Left ventricle myocardium superior (tissue), 1 donor: ENCODE measurements around the gene STK24. TPM values are rescaled to one million over a fixed set of nuclear protein-coding genes. Genes with fewer than 3 reads are reported as not detected.
A peak's percentile ranks its signal among the peaks of the same experiment; 100 is the strongest.
"Not testable (repeated sequence)": the region's sequence is repeated elsewhere in the genome, so short reads cannot be mapped to it uniquely, and the experiment has no call there.

Source experiments
- ATAC-seq: fragments of 200-7000 bp; cut with Tn5 transposase; one replicate; pipeline ENCODE4 v1.9.1; 2020; ENCODE audit warnings: mild to moderate bottlenecking, moderate library complexity
- DNase-seq: peaks from one replicate; pipeline ENCODE4 v3.0.0-alpha.2; 2020
- intact Hi-C: fragments of 100-400 bp; cut with micrococcal nuclease; formaldehyde crosslinking; loops from one replicate; pipeline ENCODE4 v1.11.0; 2022
- total RNA-seq: library from RNA; stranded (reverse); fragmentation: NEBNext Ultra II Directional; extraction: Animal tissue kit (Norgen Biotek cat#: 25700); gene quantifications from one replicate; pipeline ENCODE4 v1.2.1, GENCODE V29; 2021
- donor health status: DM: no; HTN: yes; CAD: no; lungs with severe emphysema.

The STK24 gene
- total RNA-seq, 1 donor from 2014 or later = 71.7 TPM

DNA sequence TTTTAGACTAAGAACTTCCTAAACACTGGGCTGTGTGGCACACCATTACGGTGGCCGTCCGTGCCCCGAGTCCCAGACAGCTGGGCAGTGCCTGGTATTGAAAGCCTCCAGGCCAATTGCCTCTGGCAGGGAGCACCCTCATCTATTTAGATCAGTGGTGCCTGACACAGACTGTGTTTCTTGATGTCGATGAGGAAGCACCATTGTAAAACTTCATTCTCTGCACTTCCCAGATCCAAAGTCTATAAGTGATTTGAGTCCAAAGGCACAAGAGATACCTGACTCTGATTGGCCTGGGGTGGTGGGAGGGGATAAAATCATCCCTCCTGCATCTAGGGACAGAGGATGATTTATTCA, 8.5 kb upstream of the STK24 start:
- ATAC-seq (peak; percentile 29), DNase-seq (no peak)
- intact Hi-C loops = no loop called here

DNA sequence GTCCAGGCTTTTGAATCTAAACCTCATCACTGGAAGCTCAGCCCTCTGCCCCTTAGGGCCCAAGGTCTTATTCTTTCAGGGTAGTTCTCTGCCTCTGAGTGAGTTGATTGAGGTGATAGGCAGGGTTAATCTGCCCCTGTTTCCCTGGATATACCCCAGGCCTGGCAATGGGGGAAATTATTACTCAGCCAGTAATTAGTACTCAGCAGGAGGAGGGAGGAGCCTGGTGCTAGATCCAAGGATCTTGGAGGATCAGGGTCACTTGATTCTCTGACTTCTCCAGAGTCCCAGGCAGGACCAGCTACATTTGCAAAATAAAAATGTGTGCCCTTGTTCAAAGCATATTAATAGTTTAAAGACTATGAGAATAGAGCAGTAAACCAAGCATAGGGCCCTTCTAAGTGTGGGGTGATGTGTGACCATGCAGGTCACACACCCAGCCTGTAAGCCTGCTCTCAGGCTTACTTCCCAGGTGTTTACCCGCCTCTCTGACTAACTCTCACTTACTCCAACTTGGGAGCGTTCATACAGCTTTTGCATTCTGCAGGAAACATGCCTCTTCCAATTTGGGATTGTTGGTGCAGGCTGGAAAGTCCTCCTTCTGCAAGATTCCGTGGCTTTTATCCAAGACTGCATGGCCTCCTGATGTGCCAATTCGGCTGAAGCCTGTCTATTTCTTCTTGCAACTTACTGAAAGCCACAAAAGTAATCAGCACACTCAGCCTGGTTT, 7.9 kb upstream of the STK24 start:
- ATAC-seq (no peak), DNase-seq (no peak)
- intact Hi-C loops = no loop called here

GRCh38 chr13:98582947-98583346, 6.0 kb upstream of the STK24 start:
- ATAC-seq (no peak), DNase-seq (no peak)
- intact Hi-C loops = no loop called here

GRCh38 chr13:98581971-98582702, 5.2 kb upstream of the STK24 start:
- intact Hi-C loops = no loop called here

DNA sequence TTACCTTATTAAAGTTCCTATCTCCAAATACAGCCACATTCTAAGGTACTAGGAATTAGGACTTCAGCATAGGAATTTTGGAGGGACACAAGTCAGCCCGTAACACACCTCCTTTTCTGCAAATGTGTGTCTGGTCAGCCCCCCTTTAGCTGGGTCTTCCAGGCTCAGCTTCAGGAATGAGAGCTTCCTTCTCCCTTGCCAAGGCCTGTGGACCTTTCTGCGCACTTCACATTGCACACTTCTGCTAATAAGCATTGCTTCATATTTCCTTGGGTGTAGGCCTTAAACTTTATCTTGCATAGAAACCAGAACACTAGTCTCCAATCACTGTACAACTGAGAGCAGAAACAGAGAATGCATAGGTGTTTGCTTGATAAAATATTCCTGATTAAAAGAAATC, 4.5 kb upstream of the STK24 start:
- ATAC-seq (no peak), DNase-seq (no peak)
- intact Hi-C loops = no loop called here

More at GRCh38 chr13:98581971-98582702, 5.2 kb upstream of the STK24 start:
- no peak for ATAC-seq
- DNase-seq = no peak

GRCh38 chr13:98580420-98580819, 3.5 kb upstream of the STK24 start:
- intact Hi-C loops = no loop called here
- DNase-seq (no peak), ATAC-seq (no peak)

DNA sequence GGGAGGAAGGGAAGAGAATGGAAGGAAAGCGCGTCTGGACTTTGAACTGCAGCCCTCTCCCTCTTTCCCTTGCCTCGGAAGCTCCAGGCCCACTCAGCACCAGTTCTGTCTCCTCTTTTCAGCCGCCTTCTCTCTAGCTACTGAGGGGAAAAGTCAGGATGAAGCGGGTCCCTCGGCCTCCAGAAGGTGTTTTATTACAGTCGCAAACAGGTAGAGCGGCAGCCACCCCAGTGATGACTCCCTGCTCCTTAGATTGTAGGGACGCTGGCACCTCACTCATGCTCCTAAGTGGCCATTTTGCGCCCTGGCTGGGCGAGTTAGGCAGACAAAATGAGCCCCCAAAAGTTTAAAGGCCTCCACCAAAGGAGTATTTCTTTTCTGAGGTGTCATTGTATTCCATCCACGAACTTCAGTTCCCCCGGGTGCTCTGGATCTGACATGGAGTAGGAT, 954 bp upstream of the STK24 start:
- ATAC-seq = peak; percentile 3
- DNase-seq = no peak

DNA sequence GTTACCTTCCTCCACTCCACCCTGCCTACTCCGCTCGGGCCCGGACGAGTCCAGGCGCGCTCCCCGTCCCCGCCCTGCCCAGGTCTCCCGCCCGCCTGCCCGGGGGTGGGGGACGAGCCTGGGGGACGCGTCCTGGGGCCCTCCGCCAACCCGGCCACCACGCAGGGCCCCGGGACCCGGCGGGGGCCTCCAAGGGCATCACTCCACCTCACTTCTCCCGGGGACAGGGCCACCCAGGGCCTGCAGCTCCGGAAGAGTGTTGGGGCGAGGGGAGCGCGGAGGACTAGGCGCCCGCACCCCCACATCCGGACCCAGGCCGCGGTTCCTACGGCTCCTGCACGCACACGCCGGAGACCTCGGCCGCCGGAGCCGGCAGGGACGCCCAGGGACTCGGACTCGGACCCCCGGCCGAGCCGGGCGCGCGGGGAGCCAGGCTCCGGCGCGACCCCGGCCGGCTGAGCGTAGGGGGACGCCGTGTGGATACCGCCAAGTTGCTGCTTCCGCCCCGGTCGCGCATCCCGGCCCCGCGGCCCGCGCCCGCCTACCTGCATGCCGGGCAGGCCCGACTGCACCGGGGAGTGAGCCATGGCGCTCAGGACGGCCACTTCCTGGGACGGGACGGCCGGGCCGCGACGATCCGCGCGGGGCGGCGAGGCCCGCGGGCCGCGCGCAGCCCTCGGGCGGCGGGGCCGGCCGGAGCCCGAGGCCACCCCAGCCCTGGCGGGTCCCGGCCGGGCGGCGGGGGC, 534 bp downstream of the STK24 start:
- intact Hi-C loops = loop anchor here (10.0 kb wide), 1 partner anchor 102 kb away; no protein-coding TSS in a partner anchor
- ATAC-seq (peak; percentile 78), DNase-seq (peak; percentile 77)

More for the DNA sequence above, 954 bp upstream of the STK24 start:
- intact Hi-C loops = loop anchor here (10.0 kb wide), 1 partner anchor 103 kb away; no protein-coding TSS in a partner anchor

GRCh38 chr13:98575904-98576199, 1.1 kb downstream of the STK24 start:
- DNase-seq (no peak), ATAC-seq (no peak)
- intact Hi-C loops = loop anchor here (10.0 kb wide), 1 partner anchor 101 kb away; no protein-coding TSS in a partner anchor

DNA sequence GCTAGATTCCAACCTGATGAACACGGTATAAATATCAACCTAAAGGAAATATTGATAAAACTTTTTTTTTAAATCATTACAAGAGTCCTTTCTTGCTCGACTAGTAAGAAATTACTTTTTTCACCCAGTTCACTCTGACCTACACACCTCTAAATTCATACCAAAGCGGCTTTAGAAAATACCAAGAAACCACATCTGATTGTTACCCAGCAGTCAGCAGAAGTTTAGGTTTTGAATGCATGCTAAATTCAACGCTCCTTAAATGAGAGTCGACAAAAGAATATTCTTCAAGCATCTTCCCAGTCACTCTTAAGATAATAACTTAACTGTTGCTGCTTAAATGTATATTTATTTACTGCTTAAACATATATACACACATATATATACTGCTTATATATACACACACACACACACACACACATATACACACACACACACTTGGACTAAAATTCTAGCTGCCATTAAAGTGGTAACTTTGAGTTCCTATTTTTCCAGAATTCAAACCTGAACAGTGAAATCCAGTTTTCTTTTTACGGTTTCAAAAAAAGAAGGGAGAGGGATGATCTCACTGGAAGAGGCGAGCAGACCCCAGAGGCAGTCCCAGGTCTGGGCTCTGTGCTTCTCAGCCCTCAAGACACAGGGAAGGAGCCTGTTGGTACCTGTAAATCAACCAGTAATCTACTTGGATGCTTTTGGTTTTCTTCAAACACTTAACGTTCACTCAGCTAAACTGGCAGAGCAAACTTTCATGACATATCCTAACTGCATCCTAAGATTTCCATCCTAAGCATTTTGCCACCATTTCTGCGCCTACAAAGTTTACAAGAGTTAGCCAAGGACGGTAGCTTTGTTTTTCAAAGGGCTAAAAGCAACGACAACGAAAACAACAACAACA, 1.7 kb downstream of the STK24 start:
- intact Hi-C loops = loop anchor here (10.0 kb wide), 1 partner anchor 100 kb away; no protein-coding TSS in a partner anchor
- no peak for DNase-seq
- no peak for ATAC-seq

DNA sequence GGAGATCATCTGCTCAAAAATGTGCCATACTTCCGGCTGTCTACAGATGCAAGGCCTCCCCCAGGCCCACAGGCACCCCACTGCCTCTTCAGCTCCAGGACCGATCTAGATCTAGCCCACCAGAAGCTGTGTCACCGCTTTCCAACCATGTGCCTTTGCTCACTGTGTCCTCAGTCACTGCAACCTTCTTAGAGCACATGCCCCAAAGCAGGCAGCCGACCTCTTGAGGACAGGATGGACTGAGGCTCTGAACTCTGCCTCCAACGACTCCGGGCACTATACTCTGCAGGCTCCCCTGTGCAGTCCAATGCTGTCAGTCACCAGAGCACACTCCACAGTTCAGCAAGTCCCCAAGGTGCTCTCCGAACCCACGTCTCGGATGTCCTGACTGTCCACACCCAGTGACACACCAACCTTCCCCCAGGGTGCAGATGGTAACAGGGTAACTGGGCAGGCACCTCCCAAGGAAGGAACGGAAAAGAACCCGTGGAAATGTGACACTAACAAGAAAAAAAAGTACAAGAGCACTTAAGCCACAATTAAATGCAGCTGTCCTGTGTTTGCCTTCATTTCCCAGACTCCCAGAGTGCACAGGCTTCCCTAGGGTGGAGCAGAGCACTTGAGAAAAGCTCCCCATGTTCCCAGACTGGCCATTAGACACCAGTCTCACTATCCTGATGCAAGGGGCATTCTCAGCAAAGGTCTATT, 4.8 kb downstream of the STK24 start:
- ATAC-seq (peak; percentile 14), DNase-seq (no peak)
- intact Hi-C loops = loop anchor here (10.0 kb wide), 1 partner anchor 97 kb away; no protein-coding TSS in a partner anchor

DNA sequence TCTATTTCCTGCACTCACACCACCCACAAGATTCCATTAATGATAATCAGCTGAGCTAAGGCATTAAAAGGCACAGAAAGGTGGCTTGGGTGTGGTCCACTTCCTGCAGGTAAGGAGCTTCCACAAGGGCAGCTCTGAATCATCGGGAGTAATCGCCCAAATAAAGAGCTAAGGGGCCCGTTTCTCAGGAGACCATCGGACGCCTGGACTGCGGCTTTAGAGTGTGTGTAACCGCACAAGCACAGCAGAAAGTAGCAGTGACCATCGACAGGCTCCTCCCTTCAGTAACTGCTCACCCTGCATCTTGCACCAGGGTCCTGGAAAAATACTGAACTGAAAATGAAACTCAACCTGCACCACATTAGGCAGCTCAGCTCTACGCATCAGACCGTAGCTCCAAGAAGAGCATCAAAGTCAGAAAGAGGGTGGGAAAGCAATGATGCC, 6.0 kb downstream of the STK24 start:
- ATAC-seq (peak; percentile 45), DNase-seq (no peak)
- intact Hi-C loops = loop anchor here (10.0 kb wide), 1 partner anchor 96 kb away; no protein-coding TSS in a partner anchor

GRCh38 chr13:98569494-98570367, 7.2 kb downstream of the STK24 start:
- not testable (repeated sequence) for ATAC-seq, DNase-seq
- intact Hi-C loops = loop anchor here (10.0 kb wide), 2 partner anchors 65 to 95 kb away; no protein-coding TSS in a partner anchor

DNA sequence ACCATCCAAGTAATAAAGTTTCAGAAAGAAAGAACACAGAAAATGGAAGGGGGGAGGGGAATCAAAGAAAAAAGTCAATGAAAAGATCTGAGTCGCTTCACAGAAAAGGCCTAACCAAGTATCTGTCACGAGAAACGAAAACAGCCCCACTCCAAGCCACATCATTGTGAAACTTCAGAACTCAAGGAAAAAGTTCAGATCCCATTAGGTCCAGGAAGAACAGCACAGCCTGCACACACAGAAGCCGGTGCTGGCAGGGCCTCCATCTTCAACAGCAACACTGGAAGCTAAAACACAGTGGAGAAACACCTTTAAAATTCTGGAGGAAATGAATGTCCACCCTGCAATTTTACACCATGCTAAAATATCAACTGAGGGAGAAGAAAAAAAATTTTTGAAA, 8.0 kb downstream of the STK24 start:
- intact Hi-C loops = loop anchor here (10.0 kb wide), 1 partner anchor 64 kb away; no protein-coding TSS in a partner anchor
- ATAC-seq = no peak

GRCh38 chr13:98567140-98567539, 9.8 kb downstream of the STK24 start:
- no peak for ATAC-seq
- intact Hi-C loops = loop anchor here (10.0 kb wide), 1 partner anchor 62 kb away; no protein-coding TSS in a partner anchor
- DNase-seq = no peak

More for the DNA sequence above, 8.0 kb downstream of the STK24 start:
- DNase-seq = no peak

- intact Hi-C loops = loop anchor here (10.0 kb wide), 1 partner anchor 61 kb away; no protein-coding TSS in a partner anchor
- DNase-seq (peak; percentile 68), ATAC-seq (peak; percentile 90)
Observed at GRCh38 chr13:98565726-98566565, 11.0 kb downstream of the STK24 start.
